Heart right ventricle (tissue), 16 donors: ENCODE data around the gene ACTRT2. TPM values are rescaled to one million over a fixed set of nuclear protein-coding genes. Genes with fewer than 3 reads are reported as not detected.

ENCODE experiments used
- ATAC-seq, 8 donors: fragments of 200-7000 bp; cut with Tn5 transposase; one replicate each; pipeline ENCODE4 v1.9.1; 2020; ENCODE audit warnings: mild to moderate bottlenecking in 8 of 8, moderate library complexity in 8 of 8, moderate number of reproducible peaks in 1 of 8
- DNase-seq, 2 donors: peaks; one replicate each; pipeline ENCODE4 v3.0.0-alpha.2; 2020
- H3K27ac ChIP-seq, 10 donors: fragments of 200-600 bp; sonication (generic) in 2 of 10; one replicate each; pipeline versions ENCODE4 v1.5.0 to v1.8.0; 2020 to 2022; ENCODE audit warnings: mild to moderate bottlenecking in 3 of 10
- H3K27me3 ChIP-seq, 7 donors: fragments of 200-600 bp; one replicate each; pipeline ENCODE4 v1.8.0; 2021 to 2022; ENCODE audit warnings: mild to moderate bottlenecking in 2 of 7
- H3K36me3 ChIP-seq, 9 donors: fragments of 200-600 bp; sonication (generic) in 1 of 9; one replicate each; pipeline versions ENCODE4 v1.5.0 to v1.8.0; 2020 to 2022; ENCODE audit warnings: mild to moderate bottlenecking in 2 of 9
- H3K4me1 ChIP-seq, 9 donors: fragments of 200-600 bp; sonication (generic) in 1 of 9; one replicate each; pipeline versions ENCODE4 v1.5.0 to v1.8.0; 2020 to 2022; ENCODE audit warnings: mild to moderate bottlenecking in 4 of 9
- H3K4me3 ChIP-seq, 10 donors: fragments of 200-600 bp; sonication (generic) in 2 of 10; one replicate each; pipeline versions ENCODE4 v1.5.0 to v1.8.0; 2020 to 2022; ENCODE audit warnings: mild to moderate bottlenecking in 7 of 10, moderate library complexity in 2 of 10
- H3K9me3 ChIP-seq, 11 donors: fragments of 200-600 bp in 10 of 11; sonication (generic) in 2 of 11; one replicate each; pipeline versions ENCODE4 v1.5.0 to v1.8.0; 2013 to 2022; ENCODE audit warnings: mild to moderate bottlenecking in 2 of 11, control low read depth in 1 of 11, moderate library complexity in 1 of 11
- CTCF ChIP-seq, 9 donors: fragments of 200-600 bp; sonication (generic) in 2 of 9; IDR thresholded peaks; one replicate each; pipeline versions ENCODE4 v1.5.0 to v1.8.0; 2021 to 2022; ENCODE audit warnings: antibody characterized with exemption in 9 of 9, mild to moderate bottlenecking in 5 of 9, moderate library complexity in 1 of 9
- WGBS, 2 donors: extraction: QIAGEN DNeasy Blood & Tissue Kit; methylation state at CpG; one replicate each; pipeline ENCODE4 v1.1.7; 2013; ENCODE audit warnings: inconsistent platforms in 1 of 2; 5-methylcytosine and 5-hydroxymethylcytosine counted together
- intact Hi-C, 10 donors: fragments of 100-400 bp; cut with DNase I; formaldehyde crosslinking; loops; one replicate each; pipeline versions ENCODE4 v1.11.1 to v1.14.2; 2022
- polyA plus RNA-seq, 2 donors: library from polyadenylated mRNA; stranded (reverse); fragments of 200-250 nt; gene quantifications; one replicate each; pipeline ENCODE4 v1.2.3, GENCODE V29; 2013
- total RNA-seq, 10 donors: library from RNA; stranded (reverse); fragmentation: NEBNext Ultra II Directional in 3 of 10; extraction: Animal tissue kit (Norgen Biotek cat#: 25700) in 3 of 10; gene quantifications; one replicate each; pipeline versions ENCODE4 v1.2.1 to v1.2.4, GENCODE V29; 2021 to 2023
- donor health status: Arrhythmogenic right ventricular cardiomyopathy.
- donor health status: ischemic (EF 13 %, LVEDD 7.1; RV severe dilation, severe dysfunction).
- donor health status: healthy with polysubstance abuse.
- donor health status: DM: no; HTN: yes; CAD: no.
- donor health status: DM: no; HTN: no; CAD: no.
- donor health status: ischemic (EF 25% LVEDD 6.9; RV normal size, moderate dysfunction).
- donor health status: ischemic (EF 25% LVEDD 5.7; RV mildly dilated, moderate dysfunction).
- donor health status: healthy.
- donor health status: DM: yes; HTN: yes; CAD: no.
- donor health status: Ischemic cardiomyopathy.
- donor health status: ischemic (EF 35%, LVEDD 5.7; RV mildly dilated, moderate dysfunction).
- donor health status: nonischemic (EF 11% LVEDD 7.7; RV severe dilation, severe dysfunction).
- donor health status: DM: yes; HTN: yes; CAD: no.
- donor health status: PGD.
- donor health status: ischemic (EF 29% LVEDD 5.4; RV normal size, mild dysfunction).
- donor health status: nonischemic (EF 23%, LVEDD 6.1; RV moderate dilation, normal function).

ACTRT2 gene
- total and polyA plus RNA-seq, 12 donors, result not detected

DNA sequence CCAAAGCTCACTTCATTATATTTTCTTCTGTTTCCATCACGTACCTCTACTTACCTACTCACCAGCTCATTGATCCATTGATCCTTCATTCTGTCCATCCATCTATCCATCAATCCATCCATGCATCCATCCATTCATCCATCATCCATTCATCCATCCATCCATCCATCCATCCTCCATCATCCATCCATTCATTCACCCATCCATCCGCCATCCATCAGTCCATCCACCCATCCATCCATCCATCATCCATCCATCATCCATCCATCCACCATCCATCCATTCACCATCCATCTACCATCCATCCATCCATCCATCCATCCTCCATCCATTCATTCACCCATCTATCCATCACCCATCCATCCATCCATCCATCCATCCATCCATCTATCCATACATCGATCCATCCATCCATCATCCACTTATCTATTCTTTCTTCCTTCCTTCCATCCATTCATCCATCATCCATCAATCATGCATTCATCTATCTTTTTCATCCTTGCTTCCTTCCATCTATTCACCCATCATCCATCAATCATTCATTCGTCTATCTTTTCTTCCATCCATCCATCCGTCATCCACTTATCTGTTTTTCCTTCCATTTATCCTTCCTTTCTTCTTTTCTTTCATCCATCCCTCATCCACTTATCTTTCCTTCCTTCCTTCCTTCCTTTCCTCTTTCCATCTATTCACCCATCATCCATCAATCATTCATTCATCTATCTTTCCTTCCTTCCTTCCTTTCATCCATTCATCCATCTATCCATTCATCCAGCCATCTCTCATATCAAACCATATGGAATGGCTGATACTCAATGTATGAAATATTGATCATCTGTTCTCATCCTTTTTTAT is 35.3 kb upstream of the ACTRT2 start:
- Histone ChIP-seq H3K27ac (no peak overlapping the region), H3K4me3 (no peak overlapping the region), H3K4me1 (no peaks in the 10 kb centered on the region), H3K9me3 (no peaks in the 10 kb centered on the region), H3K27me3 (peaks cover 0 to 22% (median 0%) of the 10 kb centered on the region in 7 donors), H3K36me3 (no peaks in the 10 kb centered on the region)
- TF ChIP-seq CTCF (IDR thresholded peaks at IDR 0.05), result no peak
- DNase-seq, result no peak
- intact Hi-C loops, result no loop called here
- no peak for ATAC-seq
- 92 to 93% methylated on average over 5 of the region's 5 CpGs for WGBS, 2 donors

DNA sequence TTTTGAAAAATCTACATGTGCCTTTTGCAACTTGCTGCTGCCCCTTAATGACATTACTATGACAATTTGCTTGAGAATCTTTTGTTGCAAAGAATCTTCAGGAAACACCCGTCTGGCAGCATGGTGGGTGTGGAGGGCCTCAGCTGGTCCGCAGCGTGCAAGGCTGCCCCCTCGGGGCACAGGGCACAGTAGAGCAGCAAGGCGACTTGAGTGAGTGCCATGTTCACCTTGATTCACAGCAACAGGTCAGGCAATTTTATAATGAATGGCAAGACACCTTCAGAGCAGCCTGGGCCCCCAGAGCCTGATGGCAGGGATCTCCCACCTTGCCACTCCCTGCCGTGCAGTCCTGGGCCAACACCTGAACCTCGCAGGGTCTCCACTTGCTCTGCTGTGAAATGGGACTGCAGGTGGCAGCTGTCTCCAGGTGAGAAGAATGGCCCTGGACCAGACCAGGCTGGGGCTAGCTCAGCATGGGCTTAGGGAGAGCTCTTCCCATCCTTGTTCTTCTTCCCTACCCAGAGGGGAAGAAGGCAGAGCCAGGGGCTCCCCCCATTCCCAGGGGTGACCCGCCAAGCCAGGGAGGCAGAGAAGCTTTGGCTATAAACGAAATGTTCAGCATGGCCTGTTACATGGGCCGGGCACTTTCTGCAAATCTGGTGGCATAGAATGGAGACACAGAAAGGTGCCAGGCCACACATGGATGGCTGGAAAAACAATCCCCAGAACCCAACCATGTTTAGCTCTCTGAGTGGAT is 34.5 kb upstream of the ACTRT2 start:
- Histone ChIP-seq H3K27ac (no peak overlapping the region), H3K4me3 (no peak overlapping the region), H3K4me1 (no peaks in the 10 kb centered on the region), H3K27me3 (peaks cover 0 to 28% (median 1%) of the 10 kb centered on the region in 7 donors), H3K9me3 (no peaks in the 10 kb centered on the region), H3K36me3 (no peaks in the 10 kb centered on the region)
- ATAC-seq (no peak), DNase-seq (no peak)
- WGBS, 2 donors, result 82 to 91% methylated on average over 10 of the region's 10 CpGs
- intact Hi-C loops, result no loop called here
- no peak for TF ChIP-seq CTCF (IDR thresholded peaks at IDR 0.05)

DNA sequence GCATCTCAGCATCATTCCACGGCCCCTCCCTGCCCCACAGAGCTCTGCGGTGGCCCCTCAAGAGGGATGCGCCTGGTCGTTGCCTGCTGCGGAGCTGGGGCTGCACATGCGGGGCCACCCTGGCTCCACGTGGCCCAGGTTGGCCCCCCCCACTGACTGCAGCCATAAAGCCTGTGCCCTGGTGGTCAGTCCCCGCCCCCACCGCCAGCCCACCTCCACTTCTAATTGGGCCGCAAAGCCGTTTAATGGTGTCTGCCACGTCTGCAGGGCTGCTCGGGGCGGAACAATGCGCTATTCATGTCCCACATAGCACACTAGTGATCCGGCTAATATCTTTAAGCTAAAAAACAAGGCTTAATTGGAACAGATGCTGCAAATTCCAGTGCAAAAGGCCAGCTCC is 33.5 kb upstream of the ACTRT2 start:
- H3K4me1 ChIP-seq, result no peaks in the 10 kb centered on the region
- no peak for TF ChIP-seq CTCF (IDR thresholded peaks at IDR 0.05)
- intact Hi-C loops, result no loop called here
- no peaks in the 10 kb centered on the region for H3K36me3 ChIP-seq
- H3K27ac ChIP-seq, result no peak overlapping the region
- peaks cover 0 to 33% (median 7%) of the 10 kb centered on the region in 7 donors for H3K27me3 ChIP-seq
- WGBS, 2 donors, result 82 to 86% methylated on average over 16 of the region's 16 CpGs
- DNase-seq (no peak), ATAC-seq (no peak)
- peaks cover 0 to 6% (median 0%) of the 10 kb centered on the region in 11 donors for H3K9me3 ChIP-seq
- no peak overlapping the region for H3K4me3 ChIP-seq

GRCh38 chr1:2988256-2988655 is 33.0 kb upstream of the ACTRT2 start:
- Histone ChIP-seq H3K9me3 (peaks cover 0 to 10% (median 0%) of the 10 kb centered on the region in 11 donors), H3K27ac (no peak overlapping the region), H3K27me3 (peaks cover 0 to 37% (median 7%) of the 10 kb centered on the region in 7 donors), H3K36me3 (no peaks in the 10 kb centered on the region), H3K4me3 (no peak overlapping the region), H3K4me1 (no peaks in the 10 kb centered on the region)
- TF ChIP-seq CTCF (IDR thresholded peaks at IDR 0.05), result no peak
- intact Hi-C loops, result no loop called here
- ATAC-seq (no peak), DNase-seq (no peak)
- WGBS, 2 donors, result 82 to 84% methylated on average over 10 of the region's 10 CpGs
